Left renal cortex interstitium (tissue), 4 donors: Measurements from ENCODE around the gene SOX9. TPM values are rescaled to one million over a fixed set of nuclear protein-coding genes. Genes with fewer than 3 reads are reported as not detected.

Experiments used
- DNase-seq, 4 donors: peaks; one replicate each; pipeline ENCODE4 v3.0.0-alpha.2; 2013; ENCODE audit warnings: low read depth in 4 of 4, low spot score in 2 of 4, missing footprints in 1 of 4
- polyA plus RNA-seq, 4 donors: library from polyadenylated mRNA; unstranded; fragments of 120-200 nt; gene quantifications; one replicate each; pipeline ENCODE4 v1.2.1, GENCODE V29; 2013; ENCODE audit not compliant: insufficient read length in 4 of 4

Gene SOX9
- 10 to 100 TPM; 17.7 to 21.8 (median 20.1) TPM for polyA plus RNA-seq

DNA sequence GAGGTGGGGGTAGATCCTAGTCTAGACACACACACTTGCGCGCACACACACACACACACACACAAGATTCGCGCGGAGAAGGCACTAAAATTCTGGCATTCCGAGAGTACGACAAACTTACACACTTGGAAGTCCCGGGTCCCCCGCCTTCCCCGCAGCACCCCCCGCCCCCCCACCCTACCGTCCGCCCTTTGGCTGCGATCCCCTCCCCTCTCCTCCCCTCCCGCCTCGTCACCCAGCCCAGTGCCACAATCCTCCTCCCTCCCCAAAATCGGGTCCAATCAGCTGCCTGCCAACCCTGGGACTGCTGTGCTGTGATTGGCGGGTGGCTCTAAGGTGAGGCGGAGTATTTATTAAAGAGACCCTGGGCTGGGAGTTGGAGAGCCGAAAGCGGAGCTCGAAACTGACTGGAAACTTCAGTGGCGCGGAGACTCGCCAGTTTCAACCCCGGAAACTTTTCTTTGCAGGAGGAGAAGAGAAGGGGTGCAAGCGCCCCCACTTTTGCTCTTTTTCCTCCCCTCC is at the start of gene SOX9:
Gene SOX9, plus strand, starts transcription at position 379 of the 522 bp plus-strand sequence. CDS start 372 bp downstream, outside the sequence.
- DNase-seq = peak in 3 of 4 donors; percentile 72 to 86 (median 82)

- no peak for DNase-seq
Measured at GRCh38 chr17:72071330-72071729, 49.5 kb upstream of the SOX9 start.

DNA sequence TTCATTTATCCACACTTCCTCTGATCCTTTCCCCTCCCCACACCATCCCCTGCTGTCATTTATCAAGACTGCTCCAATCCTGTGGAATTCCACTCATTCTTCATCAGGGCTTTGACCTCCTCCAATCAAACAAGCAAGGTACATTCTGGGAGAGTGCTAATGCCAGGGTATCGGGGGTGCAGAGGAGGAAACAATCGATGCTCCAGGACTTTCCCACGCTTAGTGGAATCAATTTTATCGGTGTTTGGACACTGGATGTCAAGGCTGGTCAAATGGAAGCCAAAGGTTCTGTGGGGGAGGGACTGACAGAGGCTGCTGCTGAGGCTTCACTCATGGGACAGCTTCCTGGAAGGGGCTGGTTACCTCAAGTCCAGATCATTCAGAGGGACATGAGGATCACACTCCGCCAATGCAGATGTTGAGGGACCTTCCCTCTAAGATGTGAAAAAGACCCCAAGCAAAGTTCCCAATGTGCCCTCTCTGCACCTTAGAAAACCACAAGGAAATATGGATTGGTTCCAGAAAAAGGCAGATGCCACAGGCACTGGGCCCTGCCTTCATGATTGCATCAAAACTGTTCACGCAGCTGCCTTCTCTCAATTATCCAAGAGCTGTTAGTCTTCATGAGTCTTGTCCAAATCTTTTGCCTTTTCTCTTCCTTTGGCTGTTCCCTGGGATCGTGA is 44.7 kb upstream of the SOX9 start:
- no peak for DNase-seq

- DNase-seq = no peak
Measured at GRCh38 chr17:72076678-72077030, 44.2 kb upstream of the SOX9 start.

DNA sequence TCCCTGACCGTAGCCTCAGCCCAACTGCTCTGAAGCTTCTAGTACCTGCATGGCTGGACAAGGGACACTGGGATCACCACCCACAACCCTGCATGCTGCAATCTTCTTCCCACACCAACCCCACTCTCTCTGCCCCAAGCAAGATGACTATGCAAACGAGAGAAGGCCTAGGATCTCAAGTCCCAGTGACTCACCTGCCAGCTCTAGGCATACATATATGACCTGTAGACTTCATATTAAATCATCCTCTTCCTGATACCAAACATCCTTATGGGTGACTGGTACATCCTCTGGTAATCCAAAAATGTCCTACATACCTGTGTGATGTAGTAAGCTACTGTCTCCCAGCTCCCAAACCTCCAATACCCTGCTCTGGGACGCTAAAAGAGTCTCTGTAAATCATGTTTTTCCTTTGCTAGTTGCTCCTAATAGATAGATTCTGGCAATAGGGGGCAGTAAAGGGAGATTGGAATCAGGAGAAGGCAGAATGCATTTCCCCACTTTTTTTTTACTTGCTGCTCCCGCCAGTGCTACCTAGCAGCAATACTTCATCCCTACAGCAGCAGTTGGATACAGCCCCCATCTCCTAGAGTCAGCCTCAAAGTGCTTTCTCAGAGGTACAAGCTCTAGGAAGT is 43.4 kb upstream of the SOX9 start:
- no peak for DNase-seq

GRCh38 chr17:72079700-72080099 is 41.1 kb upstream of the SOX9 start:
- no peak for DNase-seq

DNA sequence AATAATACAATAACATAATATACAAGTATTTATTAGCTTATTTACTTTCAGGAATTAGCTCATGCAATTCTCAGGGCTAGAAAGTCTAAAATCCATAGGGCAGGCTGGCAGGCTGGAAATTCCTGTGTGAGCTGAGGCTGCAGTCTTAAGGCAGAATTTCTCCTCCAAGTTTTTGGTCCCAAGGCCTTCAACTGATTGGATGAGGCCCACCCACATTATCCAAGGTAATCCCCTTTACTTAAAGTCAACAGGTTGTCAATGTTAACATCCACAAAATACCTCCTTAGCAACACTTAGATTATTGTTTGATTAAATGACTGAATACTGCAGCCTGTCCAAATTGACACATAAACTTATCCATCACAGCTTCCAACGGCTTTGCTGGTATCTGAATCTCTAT is 32.9 kb upstream of the SOX9 start:
- DNase-seq = no peak

- no peak for DNase-seq
Measured at GRCh38 chr17:72089453-72089987, 31.3 kb upstream of the SOX9 start.

- no peak for DNase-seq
Measured at GRCh38 chr17:72090108-72090507, 30.7 kb upstream of the SOX9 start.

DNA sequence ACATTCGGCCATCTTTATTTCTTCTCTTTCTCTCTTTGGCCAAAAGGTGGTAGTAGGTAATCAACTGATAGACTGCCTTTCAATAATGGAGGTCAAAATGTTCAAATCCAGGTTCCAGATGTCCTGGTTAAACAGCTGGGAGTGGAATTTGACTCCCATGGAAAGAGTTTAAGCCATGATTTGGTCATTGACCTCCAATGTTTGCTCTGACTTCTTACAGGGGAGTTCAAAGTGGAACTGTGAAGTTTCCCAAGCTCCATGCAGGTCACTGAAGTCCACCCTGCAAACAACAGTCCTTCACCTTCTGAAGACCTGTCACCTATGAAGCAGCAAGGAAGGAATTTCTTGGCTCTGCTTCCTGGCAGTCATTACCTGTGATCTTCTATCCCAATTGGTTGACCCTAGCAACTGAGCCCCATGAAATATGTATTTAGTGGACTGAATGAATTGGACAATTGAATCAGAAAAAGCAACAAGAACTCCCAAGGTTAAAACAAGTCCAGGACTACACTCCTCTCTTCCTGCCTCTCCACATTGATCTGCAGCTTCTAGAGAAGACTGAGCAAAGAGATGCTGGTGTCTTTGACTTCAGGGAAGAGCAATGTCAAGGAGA is 28.0 kb upstream of the SOX9 start:
- no peak for DNase-seq

- no peak for DNase-seq
Measured at GRCh38 chr17:72093707-72094106, 27.1 kb upstream of the SOX9 start.

- no peak for DNase-seq
Measured at GRCh38 chr17:72095316-72095715, 25.5 kb upstream of the SOX9 start.

- DNase-seq = no peak
Measured at GRCh38 chr17:72097144-72097543, 23.7 kb upstream of the SOX9 start.

DNA sequence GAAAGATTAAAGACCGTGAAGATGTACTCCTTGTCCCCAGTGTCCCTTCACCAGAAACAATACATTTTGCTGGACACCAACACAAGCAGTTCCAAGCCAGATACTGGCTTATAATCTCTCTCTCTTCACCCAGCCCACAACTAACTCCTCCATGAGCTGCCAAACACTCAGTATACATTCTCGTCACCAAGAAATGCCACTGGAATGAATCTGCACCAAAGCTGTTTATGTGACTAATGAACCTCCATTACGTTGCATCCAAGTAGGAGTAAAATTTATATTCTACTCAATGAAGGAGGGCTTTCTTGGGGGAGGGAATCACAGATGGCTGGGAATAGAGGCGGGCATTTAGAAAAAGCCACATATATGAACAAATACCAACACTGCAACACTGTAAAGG is 20.9 kb upstream of the SOX9 start:
- no peak for DNase-seq

DNA sequence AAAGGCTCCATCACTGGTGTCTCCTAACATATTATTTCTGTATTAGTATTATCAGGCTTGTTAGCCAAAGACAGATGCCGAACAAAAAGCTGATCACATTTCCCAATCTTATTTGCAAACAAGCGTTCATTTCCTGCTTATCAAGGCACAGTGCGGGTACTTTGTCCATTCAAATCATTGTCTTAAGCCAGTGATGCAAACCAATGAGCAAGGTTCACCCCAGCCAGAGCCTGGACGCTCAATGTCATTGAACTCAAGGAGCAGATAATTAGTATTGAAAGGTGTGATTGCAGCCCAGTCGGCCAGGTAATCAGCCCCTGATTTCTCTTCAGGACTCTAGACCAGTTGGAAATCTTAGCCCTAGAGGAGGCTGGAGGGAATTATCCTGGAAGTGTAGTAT is 20.4 kb upstream of the SOX9 start:
- DNase-seq = no peak

DNA sequence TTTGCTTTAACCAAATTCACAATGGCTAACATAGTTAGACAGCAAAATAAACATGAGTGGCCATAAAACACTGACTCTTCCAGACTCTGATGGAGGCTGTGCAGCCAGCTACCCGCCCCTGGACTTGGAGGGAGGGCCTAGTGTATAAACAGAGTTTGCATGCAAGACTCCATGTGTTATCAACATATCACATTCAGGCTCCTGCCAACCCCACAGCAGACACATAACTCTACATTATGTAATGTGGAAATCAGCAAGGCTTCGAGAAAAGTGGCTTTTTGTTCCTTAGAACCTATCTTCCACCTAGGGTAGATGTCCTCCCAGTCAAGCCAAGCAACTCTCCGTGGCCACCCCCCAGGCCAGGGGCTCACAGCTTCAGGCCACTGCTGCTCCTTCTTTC is 19.3 kb upstream of the SOX9 start:
- no peak for DNase-seq

DNA sequence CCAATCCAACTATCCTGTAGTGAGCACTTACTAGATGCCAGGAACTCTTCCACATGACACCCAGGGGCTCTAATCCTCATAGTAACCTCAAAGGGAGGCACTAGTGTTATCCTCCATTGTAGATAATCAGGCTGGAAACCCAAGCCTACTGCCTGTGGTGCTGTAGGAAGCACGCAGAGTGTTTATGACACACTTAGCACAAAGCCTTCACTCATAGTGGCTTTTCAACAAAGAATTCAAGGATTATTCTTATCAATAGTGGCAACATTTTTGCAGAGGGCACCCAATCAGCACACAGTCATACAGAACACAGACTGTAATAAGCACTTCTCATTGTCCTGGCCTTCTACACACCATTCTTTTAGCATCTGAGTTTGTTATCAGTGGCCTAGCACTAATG is 18.5 kb upstream of the SOX9 start:
- no peak for DNase-seq

DNA sequence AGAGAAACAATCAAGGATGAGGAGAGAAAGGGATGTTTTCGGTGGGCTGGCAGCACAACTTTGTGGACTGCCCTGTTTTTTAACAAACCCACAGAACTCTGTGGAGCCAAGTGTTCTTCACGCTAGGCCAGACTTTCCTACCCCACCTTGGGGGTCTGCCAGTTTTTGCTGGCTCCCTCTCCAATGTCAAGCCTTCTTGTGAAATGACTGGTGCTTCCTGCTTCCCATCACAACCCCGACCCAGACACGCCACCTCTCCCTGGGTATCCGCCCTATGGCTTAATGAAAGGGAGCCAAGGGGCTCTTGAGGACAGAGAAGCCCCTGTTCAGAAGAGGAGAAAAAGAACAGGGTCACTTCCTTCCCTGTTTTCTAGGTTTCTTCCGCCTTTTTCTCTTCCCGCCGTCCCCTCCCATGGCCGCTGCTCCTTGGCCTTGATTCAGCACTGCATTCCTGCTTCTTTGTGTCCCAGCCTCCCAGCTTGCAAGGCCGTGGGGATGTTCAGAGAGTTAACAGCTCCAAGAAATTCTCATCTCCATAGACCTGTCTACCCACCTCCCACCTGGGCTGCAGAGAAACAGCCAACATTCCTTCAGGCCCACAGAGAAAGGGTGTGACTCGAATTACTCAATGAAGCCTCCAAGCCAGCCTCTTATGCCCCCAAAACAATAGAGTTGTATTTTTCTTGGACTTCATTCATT is 16.5 kb upstream of the SOX9 start:
- no peak for DNase-seq

- no peak for DNase-seq
Measured at GRCh38 chr17:72104863-72105234, 16.0 kb upstream of the SOX9 start.

DNA sequence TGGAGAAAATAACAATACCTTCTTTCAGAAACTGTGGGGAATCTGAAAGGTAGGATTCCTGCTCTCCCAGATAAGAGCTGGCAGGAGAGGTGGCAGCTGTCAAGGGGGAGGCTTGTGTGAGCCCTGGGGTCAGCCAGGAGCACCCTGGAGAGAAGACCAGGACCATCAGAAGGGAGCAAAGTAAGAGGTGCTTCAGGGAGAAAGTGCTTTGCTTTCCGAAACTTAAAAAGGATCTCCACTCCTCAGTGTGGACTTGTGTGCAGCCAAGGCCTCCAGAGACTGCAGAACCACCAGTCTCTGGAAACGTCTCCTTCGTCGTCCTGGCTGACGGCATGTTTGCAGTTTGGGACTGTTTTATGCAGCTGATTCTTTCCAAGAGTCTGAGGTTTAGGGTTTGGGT is 13.7 kb upstream of the SOX9 start:
- DNase-seq = no peak
